ENCODE measurements around the gene GPS1.

Gene GPS1

GRCh38 chr17:82014432-82014831 lies 37.3 kb upstream of the GPS1 start:
- DNase-seq (ENCODE audit: low read depth in 2 of 3, low spot score in 1 of 3), result no peak

- DNase-seq (ENCODE audit: low read depth in 2 of 3, low spot score in 1 of 3), result no peak
Observed at GRCh38 chr17:82014971-82015310, 36.8 kb upstream of the GPS1 start.

- DNase-seq (ENCODE audit: low read depth in 2 of 3, low spot score in 1 of 3), result no peak
Observed at GRCh38 chr17:82015311-82015971, 36.3 kb upstream of the GPS1 start.

GRCh38 chr17:82016061-82016874 lies 35.4 kb upstream of the GPS1 start:
- DNase-seq (ENCODE audit: low read depth in 2 of 3, low spot score in 1 of 3), result no peak

GRCh38 chr17:82016875-82017459 lies 34.7 kb upstream of the GPS1 start:
- no peak for DNase-seq (ENCODE audit: low read depth in 2 of 3, low spot score in 1 of 3)

- no peak for DNase-seq (ENCODE audit: low read depth in 2 of 3, low spot score in 1 of 3)
Observed at GRCh38 chr17:82017612-82018151, 34.0 kb upstream of the GPS1 start.

GRCh38 chr17:82018152-82018988 lies 33.3 kb upstream of the GPS1 start:
- DNase-seq (ENCODE audit: low read depth in 2 of 3, low spot score in 1 of 3), result no peak

GRCh38 chr17:82018989-82019689 lies 32.6 kb upstream of the GPS1 start:
- no peak for DNase-seq (ENCODE audit: low read depth in 2 of 3, low spot score in 1 of 3)

- DNase-seq (ENCODE audit: low read depth in 2 of 3, low spot score in 1 of 3), result peak in 2 of 3 donors; percentile 68
Observed at GRCh38 chr17:82019690-82020571, 31.8 kb upstream of the GPS1 start.

- no peak for DNase-seq (ENCODE audit: low read depth in 2 of 3, low spot score in 1 of 3)
Observed at GRCh38 chr17:82020572-82021106, 31.1 kb upstream of the GPS1 start.

GRCh38 chr17:82021107-82021899 lies 30.4 kb upstream of the GPS1 start:
- DNase-seq (ENCODE audit: low read depth in 2 of 3, low spot score in 1 of 3), result peak in 2 of 3 donors; percentile 46 to 53

- DNase-seq (ENCODE audit: low read depth in 2 of 3, low spot score in 1 of 3), result no peak
Observed at GRCh38 chr17:82021900-82022309, 29.8 kb upstream of the GPS1 start.

- peak in 1 of 3 donors; percentile 15 for DNase-seq (ENCODE audit: low read depth in 2 of 3, low spot score in 1 of 3)
Observed at GRCh38 chr17:82022310-82022980, 29.3 kb upstream of the GPS1 start, which contains the start of gene CENPX. Gene CENPX (minus strand): TSS chr17:82022878. CDS start chr17:82022861, 17 bp downstream.

- peak; percentile 99 to 100 (median 100) for DNase-seq (ENCODE audit: low read depth in 2 of 3, low spot score in 1 of 3)
Observed at GRCh38 chr17:82022981-82023446, 28.7 kb upstream of the GPS1 start, which contains the start of gene LRRC45. Gene LRRC45 (plus strand): TSS chr17:82023305. CDS start chr17:82023644, 339 bp downstream.

GRCh38 chr17:82023447-82024241 lies 28.1 kb upstream of the GPS1 start:
- no peak for DNase-seq (ENCODE audit: low read depth in 2 of 3, low spot score in 1 of 3)

- DNase-seq (ENCODE audit: low read depth in 2 of 3, low spot score in 1 of 3), result no peak
Observed at GRCh38 chr17:82024859-82025258, 26.8 kb upstream of the GPS1 start.

Data from stimulated activated CD4-positive, alpha-beta T cell treated with anti-CD3 and anti-CD28 coated beads, Interleukin-12 subunit alpha, Interleukin-12 subunit beta, amount 100 ng/mL, for 48 hours (primary cell).